Osteoblast (primary cell): Measurements from ENCODE around the gene TMEM74B. TPM values are rescaled to one million over a fixed set of nuclear protein-coding genes. Genes with fewer than 3 reads are reported as not detected.

Source experiments
- DNase-seq: peaks from one replicate; pipeline ENCODE4 v3.0.0; 2011; ENCODE audit warnings: low spot score, mixed read lengths; ENCODE audit not compliant: insufficient read length; ENCODE audit errors: missing footprints
- H2AFZ ChIP-seq: 2 replicates; pipeline ENCODE4 v1.6.0; 2011; ENCODE audit warnings: mild to moderate bottlenecking, low read length
- H3K27ac ChIP-seq: 2 replicates; pipeline ENCODE4 v1.5.1; 2011; ENCODE audit warnings: mild to moderate bottlenecking, low read depth, low read length, moderate library complexity
- H3K27me3 ChIP-seq: 2 replicates; pipeline ENCODE4 v1.6.0; 2012; ENCODE audit warnings: mild to moderate bottlenecking, control low read depth, inconsistent platforms, low read length, moderate library complexity; ENCODE audit not compliant: insufficient read depth
- H3K36me3 ChIP-seq: 2 replicates; pipeline ENCODE4 v1.5.1; 2011; ENCODE audit warnings: mild to moderate bottlenecking, low read length, control low read depth, moderate library complexity; ENCODE audit not compliant: insufficient read depth
- H3K4me1 ChIP-seq: 2 replicates; pipeline ENCODE4 v1.5.1; 2011; ENCODE audit warnings: mild to moderate bottlenecking, low read length, control low read depth, moderate library complexity; ENCODE audit not compliant: insufficient read depth
- H3K4me2 ChIP-seq: 2 replicates; pipeline ENCODE4 v1.6.0; 2011; ENCODE audit warnings: mild to moderate bottlenecking, low read length; ENCODE audit not compliant: insufficient read depth
- H3K4me3 ChIP-seq: fragments of 200-600 bp; sonication (generic); 3 replicates; pipeline ENCODE4 v1.5.1; 2012; ENCODE audit warnings: mild to moderate bottlenecking, low read length, inconsistent platforms; ENCODE audit not compliant: insufficient read depth
- H3K79me2 ChIP-seq: 2 replicates; pipeline ENCODE4 v1.6.0; 2012; ENCODE audit warnings: mild to moderate bottlenecking, low read length, control low read depth, inconsistent platforms; ENCODE audit not compliant: insufficient read depth
- H3K9me3 ChIP-seq: 2 replicates; pipeline ENCODE4 v1.5.1; 2011; ENCODE audit warnings: low read depth, low read length, control low read depth
- H4K20me1 ChIP-seq: 2 replicates; pipeline ENCODE4 v1.6.0; 2012; ENCODE audit warnings: mild to moderate bottlenecking, low read length, control low read depth; ENCODE audit not compliant: insufficient read depth
- total RNA-seq: library from RNA; depleted of rRNA; stranded (reverse); fragments of >200 nt; gene quantifications from 2 replicates; pipeline ENCODE4 v1.2.3, GENCODE V29; 2012
- TF ChIP-seq, protein P1 (sequence below): IDR thresholded peaks from 2 replicates; pipeline ENCODE4 v1.5.1; 2011; ENCODE audit warnings: mild to moderate bottlenecking, low read depth, low read length, moderate library complexity; ENCODE audit errors: extremely low read depth

The TMEM74B gene
- total RNA-seq, 1 donor = not detected

DNA sequence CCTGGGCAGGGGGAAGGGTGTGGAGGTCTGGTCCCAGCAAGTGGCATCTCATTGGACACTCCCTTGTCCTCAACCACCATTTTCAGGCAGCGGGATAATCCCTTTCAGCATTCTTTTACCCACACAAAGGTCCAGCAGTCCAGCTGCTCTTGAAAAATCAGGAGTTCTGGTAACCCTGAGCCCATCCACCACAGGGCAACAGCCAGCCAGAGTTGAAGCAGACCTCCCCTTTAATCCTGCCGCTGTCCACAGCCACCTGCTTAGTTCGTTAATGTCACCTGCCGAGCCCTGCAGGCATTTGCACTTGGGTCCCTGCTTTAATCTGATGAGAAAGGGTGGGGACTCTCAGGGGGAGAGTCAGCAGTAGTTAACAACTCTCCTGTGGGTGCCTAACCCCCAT is 11.1 kb downstream of the TMEM74B start:
- no peak overlapping the region for H3K4me3 ChIP-seq
- H3K27ac ChIP-seq = no peak overlapping the region

DNA sequence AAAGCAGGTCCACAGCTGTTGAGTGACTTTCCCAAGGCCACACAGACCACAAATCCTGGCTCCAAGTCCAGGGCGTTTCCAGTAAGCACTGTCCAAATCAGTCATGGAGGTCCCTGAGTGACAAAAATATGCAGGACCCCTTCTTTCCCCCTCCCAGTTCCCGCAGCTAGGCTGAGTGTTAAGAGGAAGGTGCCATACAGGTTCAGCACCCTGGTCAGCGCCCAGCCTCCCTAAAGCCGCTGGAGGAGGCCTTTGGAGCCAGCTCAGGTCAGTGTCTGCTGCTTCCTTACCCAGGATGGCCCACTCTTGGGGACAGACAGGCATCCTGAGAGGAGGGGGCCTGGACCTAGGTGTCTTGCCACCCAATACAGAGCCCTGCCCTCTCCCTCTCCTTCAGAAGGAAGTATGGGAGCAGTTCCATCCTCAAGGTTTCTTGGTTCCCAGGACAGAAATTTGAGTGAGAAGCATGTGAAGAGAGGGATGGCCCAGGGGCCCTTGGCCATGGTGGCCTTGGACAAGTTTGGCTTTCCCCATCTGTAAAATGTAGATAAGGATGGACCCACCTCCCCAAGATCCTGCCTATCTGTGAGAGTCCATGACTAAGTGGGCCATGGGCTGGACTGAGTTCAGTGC is 13.2 kb downstream of the TMEM74B start:
- H2AFZ ChIP-seq = no peak overlapping the region
- H3K4me1 ChIP-seq = no peaks in the 10 kb centered on the region
- H3K36me3 ChIP-seq = peaks cover 23% of the 10 kb centered on the region
- no peaks in the 10 kb centered on the region for H3K9me3 ChIP-seq
- no peak overlapping the region for H3K4me3 ChIP-seq
- peaks cover 31% of the 10 kb centered on the region for H4K20me1 ChIP-seq
- TF ChIP-seq, protein P1, sequence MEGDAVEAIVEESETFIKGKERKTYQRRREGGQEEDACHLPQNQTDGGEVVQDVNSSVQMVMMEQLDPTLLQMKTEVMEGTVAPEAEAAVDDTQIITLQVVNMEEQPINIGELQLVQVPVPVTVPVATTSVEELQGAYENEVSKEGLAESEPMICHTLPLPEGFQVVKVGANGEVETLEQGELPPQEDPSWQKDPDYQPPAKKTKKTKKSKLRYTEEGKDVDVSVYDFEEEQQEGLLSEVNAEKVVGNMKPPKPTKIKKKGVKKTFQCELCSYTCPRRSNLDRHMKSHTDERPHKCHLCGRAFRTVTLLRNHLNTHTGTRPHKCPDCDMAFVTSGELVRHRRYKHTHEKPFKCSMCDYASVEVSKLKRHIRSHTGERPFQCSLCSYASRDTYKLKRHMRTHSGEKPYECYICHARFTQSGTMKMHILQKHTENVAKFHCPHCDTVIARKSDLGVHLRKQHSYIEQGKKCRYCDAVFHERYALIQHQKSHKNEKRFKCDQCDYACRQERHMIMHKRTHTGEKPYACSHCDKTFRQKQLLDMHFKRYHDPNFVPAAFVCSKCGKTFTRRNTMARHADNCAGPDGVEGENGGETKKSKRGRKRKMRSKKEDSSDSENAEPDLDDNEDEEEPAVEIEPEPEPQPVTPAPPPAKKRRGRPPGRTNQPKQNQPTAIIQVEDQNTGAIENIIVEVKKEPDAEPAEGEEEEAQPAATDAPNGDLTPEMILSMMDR = no peak
- H3K79me2 ChIP-seq = no peaks in the 10 kb centered on the region
- H3K27me3 ChIP-seq = no peaks in the 10 kb centered on the region
- no peak overlapping the region for H3K27ac ChIP-seq
- DNase-seq = peak; percentile 83
- H3K4me2 ChIP-seq = no peak overlapping the region

More for the DNA sequence above, 11.1 kb downstream of the TMEM74B start:
- no peak overlapping the region for H3K4me2 ChIP-seq
- H3K27me3 ChIP-seq = no peaks in the 10 kb centered on the region
- peaks cover 29% of the 10 kb centered on the region for H4K20me1 ChIP-seq
- H2AFZ ChIP-seq = no peak overlapping the region
- TF ChIP-seq, protein P1 = no peak
- no peaks in the 10 kb centered on the region for H3K4me1 ChIP-seq
- DNase-seq = no peak
- peaks cover 11% of the 10 kb centered on the region for H3K36me3 ChIP-seq
- no peaks in the 10 kb centered on the region for H3K79me2 ChIP-seq
- no peaks in the 10 kb centered on the region for H3K9me3 ChIP-seq

- Histone ChIP-seq H4K20me1 (peaks cover 36% of the 10 kb centered on the region), H3K9me3 (no peaks in the 10 kb centered on the region), H3K36me3 (peaks cover 44% of the 10 kb centered on the region), H3K79me2 (no peaks in the 10 kb centered on the region), H3K27ac (no peak overlapping the region), H3K4me3 (no peak overlapping the region), H3K4me1 (no peaks in the 10 kb centered on the region), H3K4me2 (no peak overlapping the region), H3K27me3 (no peaks in the 10 kb centered on the region), H2AFZ (no peak overlapping the region)
- TF ChIP-seq, protein P1 = no peak
- DNase-seq = no peak
These were observed 15.6 kb downstream of the TMEM74B start for GRCh38 chr20:1169224-1169623.

GRCh38 chr20:1166948-1167720 is 17.6 kb downstream of the TMEM74B start:
- no peaks in the 10 kb centered on the region for H3K4me1 ChIP-seq
- TF ChIP-seq, protein P1 = no peak
- peaks cover 27% of the 10 kb centered on the region for H4K20me1 ChIP-seq
- H3K4me2 ChIP-seq = no peak overlapping the region
- no peaks in the 10 kb centered on the region for H3K79me2 ChIP-seq
- H3K4me3 ChIP-seq = no peak overlapping the region
- H3K27me3 ChIP-seq = no peaks in the 10 kb centered on the region
- no peaks in the 10 kb centered on the region for H3K9me3 ChIP-seq
- H2AFZ ChIP-seq = no peak overlapping the region
- no peak overlapping the region for H3K27ac ChIP-seq
- DNase-seq = no peak
- peaks cover 57% of the 10 kb centered on the region for H3K36me3 ChIP-seq
